Activated naive CD8-positive, alpha-beta T cell treated with anti-CD3 and anti-CD28 coated beads, Interleukin-2, amount 50 U/mL, for 16 hours (primary cell): ENCODE measurements around the gene C1QB.

Experiments used
- DNase-seq: peaks from one replicate; pipeline ENCODE4 v3.0.0-alpha.2; 2020; ENCODE audit warnings: low read depth, low spot score

C1QB gene

GRCh38 chr1:22652881-22653316 lies at the start of gene C1QB:
C1QB (plus strand) TSS chr1:22653236; CDS start chr1:22659463, 6,227 bp downstream.
- no peak for DNase-seq

GRCh38 chr1:22606161-22606560 lies 46.9 kb upstream of the C1QB start:
- DNase-seq, result no peak

GRCh38 chr1:22607154-22607553 lies 45.9 kb upstream of the C1QB start:
- no peak for DNase-seq

GRCh38 chr1:22608361-22608760 lies 44.7 kb upstream of the C1QB start:
- no peak for DNase-seq

GRCh38 chr1:22609291-22609690 lies 43.7 kb upstream of the C1QB start:
- DNase-seq, result no peak

GRCh38 chr1:22611530-22611947 lies 41.5 kb upstream of the C1QB start:
- DNase-seq, result no peak

GRCh38 chr1:22612671-22613571 lies 40.1 kb upstream of the C1QB start:
- no peak for DNase-seq

- DNase-seq, result no peak
These were observed 39.5 kb upstream of the C1QB start for GRCh38 chr1:22613572-22613918.

- DNase-seq, result no peak
These were observed 39.1 kb upstream of the C1QB start for GRCh38 chr1:22613951-22614350.

GRCh38 chr1:22615886-22616285 lies 37.1 kb upstream of the C1QB start:
- DNase-seq, result no peak

- DNase-seq, result no peak
These were observed 36.5 kb upstream of the C1QB start for GRCh38 chr1:22616571-22616970.

- DNase-seq, result no peak
These were observed 35.0 kb upstream of the C1QB start for GRCh38 chr1:22618056-22618455.

GRCh38 chr1:22619252-22619651 lies 33.8 kb upstream of the C1QB start:
- no peak for DNase-seq

GRCh38 chr1:22619798-22620197 lies 33.2 kb upstream of the C1QB start:
- no peak for DNase-seq

- no peak for DNase-seq
These were observed 31.3 kb upstream of the C1QB start for GRCh38 chr1:22621761-22622160.

GRCh38 chr1:22625262-22625925 lies 27.6 kb upstream of the C1QB start:
- DNase-seq, result no peak

- no peak for DNase-seq
These were observed 26.5 kb upstream of the C1QB start for GRCh38 chr1:22626237-22627157.

- no peak for DNase-seq
These were observed 25.7 kb upstream of the C1QB start for GRCh38 chr1:22627331-22627730.

GRCh38 chr1:22628698-22629444 lies 24.2 kb upstream of the C1QB start:
- DNase-seq, result no peak

GRCh38 chr1:22629886-22630285 lies 23.1 kb upstream of the C1QB start:
- no peak for DNase-seq
